ENCODE measurements around the gene CAMKK1.

Gene CAMKK1

GRCh38 chr17:3888343-3889171 is 4.3 kb downstream of the CAMKK1 start:
- H2AFZ ChIP-seq (ENCODE audit: low read length, unreplicated experiment), result no peak overlapping the region
- H3K4me3 ChIP-seq (ENCODE audit: low read depth, low read length), result no peak overlapping the region
- peaks cover 64% of the 10 kb centered on the region for H3K4me1 ChIP-seq (ENCODE audit: control insufficient read depth, insufficient read depth, low read length, unreplicated experiment)
- H3K36me3 ChIP-seq (ENCODE audit: insufficient read depth, low read length), result peaks cover 7% of the 10 kb centered on the region; the same call in 1 of the 2 replicates
- no peaks in the 10 kb centered on the region for H3K27me3 ChIP-seq (ENCODE audit: insufficient read depth, low read length)
- peak overlapping the region; percentile 90 for H3K27ac ChIP-seq (ENCODE audit: low read depth, low read length)
- peaks cover 10% of the 10 kb centered on the region for H3K79me2 ChIP-seq (ENCODE audit: control insufficient read depth, insufficient read depth, low read length, unreplicated experiment)

GRCh38 chr17:3887804-3888203 is 5.0 kb downstream of the CAMKK1 start:
- Histone ChIP-seq H3K4me3 (ENCODE audit: low read depth, low read length) (no peak overlapping the region), H3K4me1 (ENCODE audit: control insufficient read depth, insufficient read depth, low read length, unreplicated experiment) (peaks cover 61% of the 10 kb centered on the region), H3K36me3 (ENCODE audit: insufficient read depth, low read length) (peaks cover 7% of the 10 kb centered on the region; the same call in 1 of the 2 replicates), H3K79me2 (ENCODE audit: control insufficient read depth, insufficient read depth, low read length, unreplicated experiment) (peaks cover 10% of the 10 kb centered on the region), H3K27me3 (ENCODE audit: insufficient read depth, low read length) (no peaks in the 10 kb centered on the region), H3K27ac (ENCODE audit: low read depth, low read length) (peak overlapping the region; percentile 90), H2AFZ (ENCODE audit: low read length, unreplicated experiment) (no peak overlapping the region)

- Histone ChIP-seq H3K4me1 (ENCODE audit: control insufficient read depth, insufficient read depth, low read length, unreplicated experiment) (peaks cover 61% of the 10 kb centered on the region), H3K4me3 (ENCODE audit: low read depth, low read length) (no peak overlapping the region), H2AFZ (ENCODE audit: low read length, unreplicated experiment) (no peak overlapping the region), H3K27me3 (ENCODE audit: insufficient read depth, low read length) (no peaks in the 10 kb centered on the region), H3K27ac (ENCODE audit: low read depth, low read length) (peak overlapping the region; percentile 90), H3K36me3 (ENCODE audit: insufficient read depth, low read length) (peaks cover 7% of the 10 kb centered on the region; the same call in 1 of the 2 replicates), H3K79me2 (ENCODE audit: control insufficient read depth, insufficient read depth, low read length, unreplicated experiment) (peaks cover 10% of the 10 kb centered on the region)
Observed at GRCh38 chr17:3887394-3887793, 5.5 kb downstream of the CAMKK1 start.

DNA sequence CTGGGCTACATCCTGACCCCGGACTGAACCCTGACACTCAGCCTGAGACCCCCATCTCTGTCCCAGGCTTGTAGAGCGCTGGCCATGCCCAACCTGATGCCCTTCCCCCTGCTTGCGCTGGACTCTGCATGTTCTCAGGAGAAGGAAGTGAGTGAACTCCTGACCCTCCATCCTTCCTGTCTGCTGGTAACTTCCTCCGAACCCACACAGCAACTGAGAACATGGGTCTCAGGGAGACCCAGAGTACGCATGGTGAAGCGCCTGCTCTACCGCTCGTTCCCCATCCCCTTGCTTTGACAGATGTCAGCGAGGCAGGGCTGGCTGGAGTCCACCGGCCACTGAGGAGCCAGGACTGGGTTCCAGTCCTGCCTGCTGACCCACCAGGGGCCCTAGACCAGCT is 6.1 kb downstream of the CAMKK1 start:
- no peak overlapping the region for H3K27ac ChIP-seq (ENCODE audit: low read depth, low read length)
- H2AFZ ChIP-seq (ENCODE audit: low read length, unreplicated experiment), result no peak overlapping the region
- H3K4me1 ChIP-seq (ENCODE audit: control insufficient read depth, insufficient read depth, low read length, unreplicated experiment), result peaks cover 62% of the 10 kb centered on the region

DNA sequence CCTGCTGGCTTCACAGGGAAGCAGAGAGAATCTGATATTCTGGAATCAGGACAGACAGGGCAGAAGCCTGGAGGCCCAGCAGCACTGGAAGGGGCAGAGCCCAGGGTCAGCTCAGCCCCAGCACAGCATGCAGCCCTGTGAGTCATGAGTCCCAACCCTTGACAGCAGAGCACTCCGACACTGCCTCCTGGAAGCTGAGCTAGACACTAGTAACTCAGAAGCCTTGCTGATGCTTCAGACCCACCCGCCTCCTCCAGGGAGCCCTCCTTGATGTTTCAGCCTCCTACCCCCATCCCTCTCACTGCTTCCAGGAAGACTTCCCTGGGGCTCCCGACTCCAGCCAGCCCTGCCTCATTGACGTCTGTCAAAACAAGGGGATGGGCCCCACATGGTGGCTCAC is 6.9 kb downstream of the CAMKK1 start:
- H2AFZ ChIP-seq (ENCODE audit: low read length, unreplicated experiment), result no peak overlapping the region
- peaks cover 53% of the 10 kb centered on the region for H3K4me1 ChIP-seq (ENCODE audit: control insufficient read depth, insufficient read depth, low read length, unreplicated experiment)
- H3K79me2 ChIP-seq (ENCODE audit: control insufficient read depth, insufficient read depth, low read length, unreplicated experiment), result peaks cover 10% of the 10 kb centered on the region
- no peaks in the 10 kb centered on the region for H3K27me3 ChIP-seq (ENCODE audit: insufficient read depth, low read length)
- no peak overlapping the region for H3K4me3 ChIP-seq (ENCODE audit: low read depth, low read length)
- H3K36me3 ChIP-seq (ENCODE audit: insufficient read depth, low read length), result peaks cover 7% of the 10 kb centered on the region; the same call in 1 of the 2 replicates
- no peak overlapping the region for H3K27ac ChIP-seq (ENCODE audit: low read depth, low read length)

More for the DNA sequence above, 6.1 kb downstream of the CAMKK1 start:
- H3K4me3 ChIP-seq (ENCODE audit: low read depth, low read length), result no peak overlapping the region
- H3K79me2 ChIP-seq (ENCODE audit: control insufficient read depth, insufficient read depth, low read length, unreplicated experiment), result peaks cover 10% of the 10 kb centered on the region
- peaks cover 7% of the 10 kb centered on the region; the same call in 1 of the 2 replicates for H3K36me3 ChIP-seq (ENCODE audit: insufficient read depth, low read length)
- no peaks in the 10 kb centered on the region for H3K27me3 ChIP-seq (ENCODE audit: insufficient read depth, low read length)

DNA sequence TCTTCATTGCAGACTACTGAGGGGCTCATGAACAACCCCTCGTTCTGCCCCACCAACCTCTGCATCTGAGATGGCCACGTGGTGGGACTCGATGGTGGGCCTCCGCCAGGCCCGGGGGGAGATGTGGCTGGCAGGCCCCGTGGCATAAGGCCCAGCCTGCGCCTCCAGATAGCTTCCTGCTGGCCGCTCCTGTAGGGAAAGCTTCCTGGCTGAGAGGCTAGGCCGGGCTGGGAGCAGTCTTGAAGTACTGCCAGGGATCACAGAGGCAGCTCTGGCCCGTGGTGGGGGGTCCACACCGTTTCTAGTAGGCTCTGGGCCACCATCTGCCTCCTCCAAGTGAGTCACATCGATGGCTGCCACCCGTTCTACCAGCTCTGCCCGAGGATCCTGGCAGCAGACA is 7.6 kb downstream of the CAMKK1 start:
- no peaks in the 10 kb centered on the region for H3K27me3 ChIP-seq (ENCODE audit: insufficient read depth, low read length)
- peaks cover 7% of the 10 kb centered on the region; the same call in 1 of the 2 replicates for H3K36me3 ChIP-seq (ENCODE audit: insufficient read depth, low read length)
- H3K4me1 ChIP-seq (ENCODE audit: control insufficient read depth, insufficient read depth, low read length, unreplicated experiment), result peaks cover 46% of the 10 kb centered on the region
- H3K27ac ChIP-seq (ENCODE audit: low read depth, low read length), result no peak overlapping the region
- peaks cover 10% of the 10 kb centered on the region for H3K79me2 ChIP-seq (ENCODE audit: control insufficient read depth, insufficient read depth, low read length, unreplicated experiment)
- H3K4me3 ChIP-seq (ENCODE audit: low read depth, low read length), result no peak overlapping the region
- no peak overlapping the region for H2AFZ ChIP-seq (ENCODE audit: low read length, unreplicated experiment)

DNA sequence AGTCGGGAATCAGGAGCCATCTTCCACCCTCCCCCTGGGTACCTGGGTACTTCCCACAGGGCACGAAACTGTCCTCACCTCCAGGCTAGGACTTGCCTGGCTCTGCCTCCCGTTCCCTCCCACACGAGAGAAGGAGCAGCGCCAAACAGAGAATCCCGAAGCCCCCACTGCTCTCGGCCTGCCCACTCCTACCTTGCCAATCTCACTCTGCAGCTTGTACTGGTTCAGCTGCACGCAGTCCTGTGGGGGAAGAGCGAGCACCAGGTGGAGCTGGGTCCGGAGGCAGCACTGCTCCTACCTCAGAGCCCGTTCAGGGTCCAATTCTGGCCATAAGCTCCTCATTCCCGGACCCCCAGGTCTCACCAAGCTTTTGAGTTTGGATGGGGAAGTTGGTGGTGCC is 8.7 kb downstream of the CAMKK1 start:
- Histone ChIP-seq H3K4me3 (ENCODE audit: low read depth, low read length) (no peak overlapping the region), H2AFZ (ENCODE audit: low read length, unreplicated experiment) (no peak overlapping the region), H3K4me1 (ENCODE audit: control insufficient read depth, insufficient read depth, low read length, unreplicated experiment) (peaks cover 38% of the 10 kb centered on the region), H3K27ac (ENCODE audit: low read depth, low read length) (no peak overlapping the region), H3K27me3 (ENCODE audit: insufficient read depth, low read length) (no peaks in the 10 kb centered on the region), H3K79me2 (ENCODE audit: control insufficient read depth, insufficient read depth, low read length, unreplicated experiment) (peaks cover 10% of the 10 kb centered on the region), H3K36me3 (ENCODE audit: insufficient read depth, low read length) (peaks cover 7% of the 10 kb centered on the region; the same call in 1 of the 2 replicates)

DNA sequence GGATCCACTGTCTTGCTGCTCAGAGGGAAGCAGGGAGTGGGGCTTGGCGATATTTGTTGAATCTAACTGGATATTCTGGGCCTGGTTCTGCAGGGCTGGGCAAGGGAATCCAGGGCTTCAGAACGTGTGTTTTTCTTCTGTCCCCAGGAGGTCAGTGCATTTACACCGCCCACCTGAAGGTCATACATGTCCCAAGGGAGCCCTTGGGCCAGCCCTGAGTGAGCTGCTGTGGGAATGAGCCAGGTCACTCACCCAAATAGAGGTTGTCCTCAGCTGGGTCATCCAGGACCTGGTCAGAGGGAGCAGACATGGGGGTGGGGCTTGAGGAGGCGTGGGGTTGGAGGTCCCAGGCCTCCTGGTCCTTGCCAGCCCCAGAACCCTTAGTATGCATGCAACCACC is 10.6 kb downstream of the CAMKK1 start:
- Histone ChIP-seq H3K27ac (ENCODE audit: low read depth, low read length) (no peak overlapping the region), H3K27me3 (ENCODE audit: insufficient read depth, low read length) (no peaks in the 10 kb centered on the region), H3K79me2 (ENCODE audit: control insufficient read depth, insufficient read depth, low read length, unreplicated experiment) (peaks cover 7% of the 10 kb centered on the region)

DNA sequence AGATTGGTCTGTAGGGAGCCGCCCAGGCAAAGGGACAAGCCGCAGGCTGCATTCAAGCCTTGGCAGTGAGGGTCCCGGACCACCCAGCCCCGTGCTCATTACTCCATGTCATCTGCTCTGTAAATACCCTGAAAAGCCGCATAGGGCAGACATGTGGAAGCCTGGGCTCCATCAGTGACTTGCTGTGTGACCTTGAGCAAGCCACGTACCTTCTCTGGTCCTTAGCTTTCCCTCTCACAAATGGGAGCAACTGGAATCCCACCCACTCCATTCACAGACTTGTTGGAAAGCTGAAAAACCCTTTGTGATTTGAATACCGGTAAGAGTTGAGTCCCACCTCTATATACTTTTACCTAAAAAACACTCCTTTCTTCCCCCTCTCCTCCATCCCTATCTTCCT is 11.9 kb downstream of the CAMKK1 start:
- Histone ChIP-seq H2AFZ (ENCODE audit: low read length, unreplicated experiment) (no peak overlapping the region), H3K4me1 (ENCODE audit: control insufficient read depth, insufficient read depth, low read length, unreplicated experiment) (peaks cover 10% of the 10 kb centered on the region), H3K36me3 (ENCODE audit: insufficient read depth, low read length) (peaks cover 7% of the 10 kb centered on the region; the same call in 1 of the 2 replicates), H3K27ac (ENCODE audit: low read depth, low read length) (no peak overlapping the region), H3K27me3 (ENCODE audit: insufficient read depth, low read length) (no peaks in the 10 kb centered on the region), H3K4me3 (ENCODE audit: low read depth, low read length) (no peak overlapping the region), H3K79me2 (ENCODE audit: control insufficient read depth, insufficient read depth, low read length, unreplicated experiment) (no peaks in the 10 kb centered on the region)

More for the DNA sequence above, 10.6 kb downstream of the CAMKK1 start:
- Histone ChIP-seq H2AFZ (ENCODE audit: low read length, unreplicated experiment) (no peak overlapping the region), H3K36me3 (ENCODE audit: insufficient read depth, low read length) (peaks cover 7% of the 10 kb centered on the region; the same call in 1 of the 2 replicates), H3K4me1 (ENCODE audit: control insufficient read depth, insufficient read depth, low read length, unreplicated experiment) (peaks cover 22% of the 10 kb centered on the region), H3K4me3 (ENCODE audit: low read depth, low read length) (no peak overlapping the region)

DNA sequence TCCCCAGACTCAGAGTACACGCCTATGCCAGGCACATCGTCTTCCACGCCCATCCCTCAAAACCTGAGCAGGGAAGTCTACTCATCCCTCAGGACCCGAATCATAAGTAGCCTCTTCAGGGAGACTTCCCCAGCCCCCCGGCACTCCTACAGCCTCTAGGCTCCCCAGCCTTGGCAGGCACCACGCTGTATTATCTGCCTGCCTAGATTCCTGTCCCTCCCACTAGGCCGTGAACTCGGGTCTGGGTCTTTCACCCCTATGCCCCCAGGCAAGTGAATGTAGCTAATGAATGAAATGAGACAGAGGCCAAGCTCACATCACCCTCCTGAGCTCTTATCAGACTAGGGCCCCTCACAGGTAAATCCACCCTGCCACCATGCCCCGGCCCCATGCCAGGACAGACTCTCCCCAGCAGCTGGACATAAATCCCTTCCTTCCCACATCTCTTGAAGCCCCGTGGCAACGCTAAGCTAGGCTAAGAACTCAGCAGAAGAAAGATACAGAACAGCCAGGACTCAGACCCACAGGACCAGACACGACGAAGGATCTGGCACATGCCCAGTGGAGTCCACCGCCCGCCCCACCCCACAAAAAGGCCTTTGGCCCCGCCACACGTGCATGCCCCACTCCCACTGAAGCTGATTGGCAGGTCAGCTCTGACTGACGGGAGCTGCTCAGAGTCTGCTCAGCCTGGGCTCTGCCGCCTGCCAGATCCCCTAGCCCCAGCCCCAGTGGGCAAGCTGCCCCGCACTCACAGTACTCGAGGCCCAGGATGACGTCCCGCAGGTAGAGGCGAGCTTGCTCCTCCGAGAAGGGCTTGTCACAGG is 13.0 kb downstream of the CAMKK1 start:
- Histone ChIP-seq H3K4me1 (ENCODE audit: control insufficient read depth, insufficient read depth, low read length, unreplicated experiment) (peaks cover 4% of the 10 kb centered on the region), H2AFZ (ENCODE audit: low read length, unreplicated experiment) (no peak overlapping the region), H3K36me3 (ENCODE audit: insufficient read depth, low read length) (peaks cover 4% of the 10 kb centered on the region; the same call in 1 of the 2 replicates), H3K4me3 (ENCODE audit: low read depth, low read length) (no peak overlapping the region), H3K79me2 (ENCODE audit: control insufficient read depth, insufficient read depth, low read length, unreplicated experiment) (no peaks in the 10 kb centered on the region), H3K27ac (ENCODE audit: low read depth, low read length) (no peak overlapping the region), H3K27me3 (ENCODE audit: insufficient read depth, low read length) (no peaks in the 10 kb centered on the region)

Data from ACC112 (cell line).